Mesendoderm (in vitro differentiated cells): ENCODE results near the gene NAA38.

Experiments
- DNase-seq: peaks from one replicate; pipeline ENCODE4 v3.0.0; 2013
- H2AK5ac ChIP-seq: 2 replicates; pipeline ENCODE4 v1.6.1; 2013; ENCODE audit warnings: low read length, inconsistent platforms
- H2BK120ac ChIP-seq: 2 replicates; pipeline ENCODE4 v1.6.1; 2013; ENCODE audit warnings: low read depth, mild to moderate bottlenecking, low read length, moderate library complexity, mixed read lengths
- H2BK15ac ChIP-seq: replicated peaks from 2 replicates; pipeline ENCODE4 v1.6.1; 2013; ENCODE audit warnings: low read depth, mild to moderate bottlenecking, moderate library complexity
- H2BK5ac ChIP-seq: 2 replicates; pipeline ENCODE4 v1.6.1; 2013; ENCODE audit warnings: low read length, inconsistent platforms
- H3K18ac ChIP-seq: 2 replicates; pipeline ENCODE4 v1.6.1; 2013; ENCODE audit warnings: mild to moderate bottlenecking, low read length, mixed read lengths
- H3K23ac ChIP-seq: one replicate; pipeline ENCODE4 v1.6.1; 2013; ENCODE audit warnings: low read length
- H3K27ac ChIP-seq: 2 replicates; pipeline ENCODE4 v1.5.1; 2013; ENCODE audit warnings: low read depth, mild to moderate bottlenecking, inconsistent platforms, low read length, moderate library complexity
- H3K27me3 ChIP-seq: 2 replicates; pipeline ENCODE4 v1.6.1; 2013; ENCODE audit warnings: low read length, control low read depth, mild to moderate bottlenecking, inconsistent platforms; ENCODE audit not compliant: insufficient read depth, poor library complexity
- H3K36me3 ChIP-seq: 2 replicates; pipeline ENCODE4 v1.6.1; 2013; ENCODE audit warnings: low read length, inconsistent platforms; ENCODE audit not compliant: control insufficient read depth, insufficient read depth
- H3K4ac ChIP-seq: one replicate; pipeline ENCODE4 v1.6.1; 2013; ENCODE audit warnings: low read depth, mild to moderate bottlenecking, low read length, moderate library complexity
- H3K4me1 ChIP-seq: 2 replicates; pipeline ENCODE4 v1.6.1; 2013; ENCODE audit warnings: low read depth, low read length, inconsistent platforms; ENCODE audit not compliant: control insufficient read depth
- H3K4me2 ChIP-seq: 2 replicates; pipeline ENCODE4 v1.6.1; 2013; ENCODE audit warnings: low read length
- H3K4me3 ChIP-seq: 2 replicates; pipeline ENCODE4 v1.5.1; 2013; ENCODE audit warnings: mild to moderate bottlenecking, low read length
- H3K56ac ChIP-seq: one replicate; pipeline ENCODE4 v1.6.1; 2013; ENCODE audit warnings: low read length
- H3K79me1 ChIP-seq: 2 replicates; pipeline ENCODE4 v1.6.1; 2013; ENCODE audit warnings: low read length, inconsistent platforms
- H3K79me2 ChIP-seq: 2 replicates; pipeline ENCODE4 v1.6.1; 2013; ENCODE audit warnings: mild to moderate bottlenecking, low read length; ENCODE audit not compliant: control insufficient read depth, insufficient read depth
- H3K9ac ChIP-seq: 2 replicates; pipeline ENCODE4 v1.6.1; 2013; ENCODE audit warnings: low read length, inconsistent platforms
- H4K5ac ChIP-seq: one replicate; pipeline ENCODE4 v1.6.1; 2013; ENCODE audit warnings: low read length
- H4K8ac ChIP-seq: one replicate; pipeline ENCODE4 v1.6.1; 2013; ENCODE audit warnings: low read depth, mild to moderate bottlenecking, control low read depth, low read length, moderate library complexity
- WGBS: extraction: QIAGEN DNeasy Blood & Tissue Kit; methylation state at CpG from one replicate; pipeline ENCODE4 v1.1.7; 2013; ENCODE audit warnings: low lambda C conversion rate, missing lambda C conversion rate; ENCODE audit not compliant: insufficient coverage; ENCODE audit errors: extremely low coverage; 5-methylcytosine and 5-hydroxymethylcytosine counted together

The NAA38 gene

GRCh38 chr17:7844292-7845154, 12.8 kb downstream of the NAA38 start:
- DNase-seq: peak; percentile 97
- Histone ChIP-seq H2BK5ac (no peak overlapping the region), H3K36me3 (no peaks in the 10 kb centered on the region), H3K79me1 (no peaks in the 10 kb centered on the region), H2BK120ac (no peak overlapping the region), H3K4me1 (peaks cover 4% of the 10 kb centered on the region), H3K4ac (no peak overlapping the region), H4K8ac (no peak overlapping the region), H2BK15ac (no peak overlapping the region), H3K56ac (peak overlapping the region; percentile 96), H4K5ac (no peak overlapping the region), H2AK5ac (no peak overlapping the region), H3K79me2 (no peaks in the 10 kb centered on the region), H3K23ac (peak overlapping the region; percentile 94), H3K27ac (no peak overlapping the region), H3K27me3 (no peaks in the 10 kb centered on the region), H3K4me2 (peak overlapping the region; percentile 100), H3K18ac (peak overlapping the region; percentile 19), H3K4me3 (peak overlapping the region; percentile 64), H3K9ac (peak overlapping the region; percentile 82)
- WGBS: no CpG with 5 or more reads among the region's 71 CpGs

DNA sequence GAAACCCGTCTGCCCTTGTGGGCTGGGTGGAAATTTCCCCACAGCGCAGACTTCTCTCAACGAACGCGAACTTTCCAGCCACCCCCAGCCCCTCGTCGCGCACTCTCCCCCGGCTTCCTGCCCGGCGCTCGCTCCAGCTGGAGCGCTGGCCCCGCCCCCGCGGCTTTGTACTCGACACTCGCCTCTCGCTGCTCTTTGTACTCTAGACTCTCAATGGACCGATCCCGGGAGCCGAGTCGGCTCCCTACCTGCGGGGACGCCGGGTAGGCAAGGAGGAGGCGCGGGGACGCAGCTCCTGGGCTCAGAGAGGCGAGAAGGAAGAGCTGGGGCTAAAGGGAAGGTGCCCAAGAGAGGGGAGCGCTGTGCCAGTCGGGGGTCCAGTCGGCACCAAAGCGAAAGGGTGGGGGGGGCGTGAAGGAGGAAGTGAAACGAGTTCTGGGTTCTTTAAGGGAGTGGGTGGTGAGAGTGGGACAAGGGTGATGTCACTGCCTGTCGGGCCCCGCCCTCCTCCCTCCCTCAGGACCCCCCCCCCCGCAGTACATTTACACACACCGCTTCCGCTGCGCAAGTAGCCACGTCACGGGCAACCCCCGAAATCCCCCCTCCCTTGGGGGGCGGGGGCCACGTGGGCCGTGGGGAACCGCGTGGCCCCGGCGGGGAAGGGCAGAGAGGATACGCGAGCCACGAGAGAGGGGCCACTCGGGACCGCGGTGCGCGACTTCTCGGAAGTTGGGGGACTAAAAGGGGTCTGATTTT, 13.6 kb downstream of the NAA38 start:
- Histone ChIP-seq H3K27me3 (no peaks in the 10 kb centered on the region), H2BK5ac (peak overlapping the region; percentile 59), H3K27ac (peak overlapping the region; percentile 88), H3K36me3 (no peaks in the 10 kb centered on the region), H2BK120ac (no peak overlapping the region), H3K4me3 (peak overlapping the region; percentile 69), H2BK15ac (no peak overlapping the region), H4K5ac (no peak overlapping the region), H3K4me1 (peaks cover 4% of the 10 kb centered on the region), H3K56ac (peak overlapping the region; percentile 96), H3K79me2 (no peaks in the 10 kb centered on the region), H4K8ac (no peak overlapping the region), H3K18ac (peak overlapping the region; percentile 71), H3K4ac (peak overlapping the region; percentile 4), H3K9ac (peak overlapping the region; percentile 91), H3K4me2 (peak overlapping the region; percentile 100), H3K23ac (no peak overlapping the region), H3K79me1 (no peaks in the 10 kb centered on the region), H2AK5ac (no peak overlapping the region)
- no CpG with 5 or more reads among the region's 61 CpGs for WGBS
- DNase-seq: peak; percentile 93

- Histone ChIP-seq H3K56ac (peak overlapping the region; percentile 96), H3K27me3 (no peaks in the 10 kb centered on the region), H2BK5ac (peak overlapping the region; percentile 50), H3K9ac (peak overlapping the region; percentile 91), H3K27ac (peak overlapping the region; percentile 88), H3K4me2 (peak overlapping the region; percentile 100), H3K4me3 (peak overlapping the region; percentile 69), H3K18ac (peak overlapping the region; percentile 15), H2BK15ac (no peak overlapping the region), H3K36me3 (no peaks in the 10 kb centered on the region), H3K79me2 (no peaks in the 10 kb centered on the region), H3K4me1 (peaks cover 4% of the 10 kb centered on the region), H4K5ac (no peak overlapping the region), H2BK120ac (no peak overlapping the region), H3K79me1 (no peaks in the 10 kb centered on the region), H3K23ac (peak overlapping the region; percentile 59), H2AK5ac (no peak overlapping the region), H4K8ac (no peak overlapping the region), H3K4ac (peak overlapping the region; percentile 4)
- WGBS: no CpG with 5 or more reads among the region's 17 CpGs
- DNase-seq: peak; percentile 76
Measured at GRCh38 chr17:7843257-7843535, 14.2 kb downstream of the NAA38 start.

- peaks cover 6% of the 10 kb centered on the region for H3K4me1 ChIP-seq
- H3K27ac ChIP-seq: peak overlapping the region; percentile 88
- DNase-seq: peak; percentile 85
Measured at GRCh38 chr17:7842380-7843256, 14.7 kb downstream of the NAA38 start.

GRCh38 chr17:7841915-7842379, 15.4 kb downstream of the NAA38 start:
- H3K4ac ChIP-seq: peak overlapping the region; percentile 25
- peak; percentile 94 for DNase-seq
- H2BK120ac ChIP-seq: peak overlapping the region; percentile 75
- H4K8ac ChIP-seq: no peak overlapping the region
- H3K9ac ChIP-seq: peak overlapping the region; percentile 97
- no peaks in the 10 kb centered on the region for H3K27me3 ChIP-seq
- no peak overlapping the region for H4K5ac ChIP-seq
- peak overlapping the region; percentile 95 for H3K27ac ChIP-seq
- peak overlapping the region; percentile 96 for H3K56ac ChIP-seq
- H2AK5ac ChIP-seq: no peak overlapping the region
- H3K36me3 ChIP-seq: no peaks in the 10 kb centered on the region
- no peaks in the 10 kb centered on the region for H3K79me1 ChIP-seq
- no CpG with 5 or more reads among the region's 46 CpGs for WGBS
- H3K23ac ChIP-seq: no peak overlapping the region
- peak overlapping the region; percentile 88 for H3K18ac ChIP-seq
- H3K4me2 ChIP-seq: peak overlapping the region; percentile 100
- peak overlapping the region; percentile 91 for H3K4me3 ChIP-seq
- no peaks in the 10 kb centered on the region for H3K79me2 ChIP-seq
- H2BK5ac ChIP-seq: peak overlapping the region; percentile 67
- peaks cover 8% of the 10 kb centered on the region for H3K4me1 ChIP-seq
- H2BK15ac ChIP-seq: no peak overlapping the region

More at GRCh38 chr17:7842380-7843256, 14.7 kb downstream of the NAA38 start:
- peak overlapping the region; percentile 91 for H3K9ac ChIP-seq
- no peaks in the 10 kb centered on the region for H3K79me1 ChIP-seq
- no peaks in the 10 kb centered on the region for H3K36me3 ChIP-seq
- peak overlapping the region; percentile 90 for H3K23ac ChIP-seq
- no peak overlapping the region for H2BK15ac ChIP-seq
- H4K8ac ChIP-seq: no peak overlapping the region
- H2AK5ac ChIP-seq: no peak overlapping the region
- peak overlapping the region; percentile 63 for H3K18ac ChIP-seq
- H3K4ac ChIP-seq: peak overlapping the region; percentile 10
- WGBS: no CpG with 5 or more reads among the region's 47 CpGs
- H3K79me2 ChIP-seq: no peaks in the 10 kb centered on the region
- peak overlapping the region; percentile 69 for H3K4me3 ChIP-seq
- H4K5ac ChIP-seq: no peak overlapping the region
- H3K56ac ChIP-seq: peak overlapping the region; percentile 96
- H2BK120ac ChIP-seq: no peak overlapping the region
- H3K4me2 ChIP-seq: peak overlapping the region; percentile 100
- H2BK5ac ChIP-seq: peak overlapping the region; percentile 50
- H3K27me3 ChIP-seq: no peaks in the 10 kb centered on the region
